HCT116 (cell line): ENCODE data around the gene S100A3. TPM values are rescaled to one million over a fixed set of nuclear protein-coding genes. Genes with fewer than 3 reads are reported as not detected.

Source experiments
- ATAC-seq: fragments of 200-7000 bp; cut with Tn5 transposase; 2 replicates; pipeline ENCODE4 v1.9.1; 2020; ENCODE audit warnings: mild to moderate bottlenecking, moderate library complexity
- BruUV-seq: library from RNA; stranded (reverse); fragments of 400-500 nt; replicated peaks from 2 replicates; lab custom pipeline; 2021; lab: Mats Ljungman, UMichigan
- CTCF ChIA-PET: fragments of 300-600 bp; sonication (Branson Sonifier 250); formaldehyde crosslinking; loops from one replicate; lab custom pipeline; 2021; ENCODE audit warnings: antibody characterized with exemption; lab: Charles Lee
- POLR2A ChIA-PET: fragments of 300-600, 350-600 bp; sonication (Branson Sonifier 250); formaldehyde crosslinking; loops from one replicate; lab custom pipeline; 2021; ENCODE audit warnings: antibody characterized with exemption; lab: Charles Lee
- RAD21 ChIA-PET, 2 experiments: fragments of 300-600 bp; sonication (Branson Sonifier 250); formaldehyde crosslinking; loops; one replicate each; lab custom pipeline; 2023; ENCODE audit warnings: low total read pairs in 2 of 2; ENCODE audit not compliant: uncharacterized antibody in 2 of 2, unreplicated experiment in 2 of 2, low non-redundant PET in 1 of 2; lab: Charles Lee
- DNase-seq: peaks from one replicate; pipeline ENCODE4 v3.0.0-alpha.2; 2010; ENCODE audit warnings: low read depth, low spot score
- H2AFZ ChIP-seq: fragments of 200-600 bp; shearing (Covaris generic), sonication (generic); 2 replicates; pipeline ENCODE4 v1.6.1; 2017; ENCODE audit warnings: low read depth, mixed run types, mixed read lengths, antibody characterized with exemption, low read length; ENCODE audit not compliant: poor library complexity, severe bottlenecking
- H3K27ac ChIP-seq: 2 replicates; pipeline ENCODE4 v1.5.1; 2012; ENCODE audit warnings: low read depth, low read length
- H3K27me3 ChIP-seq: fragments of 200-600 bp; sonication (generic); 2 replicates; pipeline ENCODE4 v1.6.1; 2016; ENCODE audit warnings: mixed run types, low read length, mixed read lengths; ENCODE audit not compliant: insufficient read depth
- H3K36me3 ChIP-seq, 2 experiments: fragments of 200-500 bp in 1 of 2; fragments of 200-600 bp in 1 of 2; sonication (Bioruptor generic) in 1 of 2; sonication (generic) in 1 of 2; 2 replicates each; pipeline versions ENCODE4 v1.5.1 to v1.6.1; 2014 to 2016; ENCODE audit warnings: low read length in 2 of 2, inconsistent platforms in 1 of 2, mixed read lengths in 1 of 2, mixed run types in 1 of 2; ENCODE audit not compliant: insufficient read depth in 2 of 2, control insufficient read depth in 1 of 2
- H3K4me1 ChIP-seq, 2 experiments: fragments of 200-600 bp in 1 of 2; sonication (generic) in 1 of 2; 2 replicates each; pipeline versions ENCODE4 v1.5.1 to v1.6.1; 2012 to 2017; ENCODE audit warnings: low read length in 2 of 2, inconsistent platforms in 1 of 2, mild to moderate bottlenecking in 1 of 2, mixed read lengths in 1 of 2, mixed run types in 1 of 2, moderate library complexity in 1 of 2; ENCODE audit not compliant: insufficient read depth in 2 of 2, control insufficient read depth in 1 of 2
- H3K4me2 ChIP-seq: fragments of 200-600 bp; sonication (generic); 2 replicates; pipeline ENCODE4 v1.6.1; 2017; ENCODE audit warnings: mixed run types, low read length, mixed read lengths
- H3K4me3 ChIP-seq, 2 experiments: fragments of 200-600 bp in 1 of 2; sonication (generic) in 1 of 2; replicated peaks in 1 of 2; 2 replicates each; pipeline ENCODE4 v1.5.1; 2011 to 2016; ENCODE audit warnings: low read length in 2 of 2, control low read depth in 1 of 2, low read depth in 1 of 2, mild to moderate bottlenecking in 1 of 2, mixed read lengths in 1 of 2, mixed run types in 1 of 2
- H3K79me2 ChIP-seq: fragments of 200-600 bp; sonication (generic); 2 replicates; pipeline ENCODE4 v1.6.1; 2017; ENCODE audit warnings: mild to moderate bottlenecking, mixed run types, low read length, moderate library complexity, mixed read lengths; ENCODE audit not compliant: insufficient read depth
- H3K9ac ChIP-seq: fragments of 200-600 bp; sonication (generic); 2 replicates; pipeline ENCODE4 v1.6.1; 2016; ENCODE audit warnings: low read length, mixed read lengths
- H3K9me2 ChIP-seq: fragments of 200-600 bp; sonication (generic), shearing (Covaris generic); 2 replicates; pipeline ENCODE4 v1.6.1; 2017; ENCODE audit warnings: mixed run types, mild to moderate bottlenecking, moderate library complexity; ENCODE audit not compliant: insufficient read depth
- H3K9me3 ChIP-seq, 2 experiments: fragments of 200-500 bp in 1 of 2; fragments of 200-600 bp in 1 of 2; sonication (Bioruptor generic) in 1 of 2; sonication (generic) in 1 of 2; 2 replicates each; pipeline ENCODE4 v1.6.1; 2014 to 2017; ENCODE audit warnings: low read length in 2 of 2, mixed read lengths in 2 of 2, inconsistent platforms in 1 of 2, low read depth in 1 of 2, mild to moderate bottlenecking in 1 of 2, mixed run types in 1 of 2, moderate library complexity in 1 of 2; ENCODE audit not compliant: control insufficient read depth in 1 of 2, insufficient read depth in 1 of 2
- H4K20me1 ChIP-seq: fragments of 200-600 bp; sonication (generic), shearing (Covaris generic); 2 replicates; pipeline ENCODE4 v1.6.1; 2017; ENCODE audit warnings: mixed run types, mild to moderate bottlenecking, moderate library complexity; ENCODE audit not compliant: insufficient read depth
- CBX3 ChIP-seq: IDR thresholded peaks from 2 replicates; pipeline ENCODE4 v1.6.1; 2012; ENCODE audit warnings: low read depth
- EGR1 ChIP-seq: IDR thresholded peaks from 2 replicates; pipeline ENCODE4 v1.6.1; 2012; ENCODE audit warnings: low read depth
- ELF1 ChIP-seq: IDR thresholded peaks from 2 replicates; pipeline ENCODE4 v1.6.1; 2012; ENCODE audit warnings: low read depth, borderline replicate concordance
- EZH2phosphoT487 ChIP-seq: fragments of 200-600 bp; IDR thresholded peaks from 2 replicates; pipeline ENCODE4 v1.6.1; 2018; ENCODE audit warnings: antibody characterized with exemption, borderline replicate concordance
- FOSL1 ChIP-seq: IDR thresholded peaks from 2 replicates; pipeline ENCODE4 v1.6.1; 2012; ENCODE audit warnings: low read depth
- JUND ChIP-seq: IDR thresholded peaks from 2 replicates; pipeline ENCODE4 v1.6.1; 2012
- POLR2A ChIP-seq: IDR thresholded peaks from 2 replicates; pipeline ENCODE4 v1.7.0; 2011; ENCODE audit warnings: borderline replicate concordance; ENCODE audit not compliant: insufficient read depth, insufficient read length; ENCODE audit errors: extremely low read depth
- RAD21 ChIP-seq: IDR thresholded peaks from 2 replicates; pipeline ENCODE4 v1.6.1; 2012; ENCODE audit warnings: low read depth, mild to moderate bottlenecking
- SRF ChIP-seq: IDR thresholded peaks from 2 replicates; pipeline ENCODE4 v1.6.1; 2012; ENCODE audit warnings: low read depth
- TCF7L2 ChIP-seq: IDR thresholded peaks from 2 replicates; pipeline ENCODE4 v1.7.0; 2011; ENCODE audit warnings: borderline replicate concordance, inconsistent platforms; ENCODE audit not compliant: insufficient read depth, insufficient read length; ENCODE audit errors: extremely low read depth
- ZFX ChIP-seq: fragments of 450-650 bp; IDR thresholded peaks from 2 replicates; pipeline ENCODE4 v1.6.1; 2017
- ZNF274 ChIP-seq: fragments of 200-500 bp; sonication (Bioruptor generic); IDR thresholded peaks from 2 replicates; pipeline ENCODE4 v1.6.1; 2014; ENCODE audit warnings: mild to moderate bottlenecking, low read depth, low read length, inconsistent platforms
- intact Hi-C: fragments of 100-400 bp; cut with micrococcal nuclease; formaldehyde crosslinking; loops from 2 replicates; pipeline ENCODE4 v1.10.0; 2022
- total RNA-seq: library from RNA; stranded (reverse); gene quantifications from one replicate; pipeline ENCODE4 v1.2.1, GENCODE V29; 2021; ENCODE audit not compliant: unreplicated experiment
- TF ChIP-seq, protein P1 (sequence below): IDR thresholded peaks from 2 replicates; pipeline ENCODE4 v1.6.1; 2012
- TF ChIP-seq, protein P2 (sequence below): IDR thresholded peaks from 2 replicates; pipeline ENCODE4 v1.6.1; 2011; ENCODE audit warnings: mild to moderate bottlenecking, low read length, moderate library complexity; ENCODE audit not compliant: insufficient replicate concordance; ENCODE audit errors: extremely low read depth
- TF ChIP-seq, protein P3 (sequence below): IDR thresholded peaks from 2 replicates; pipeline ENCODE4 v1.6.1; 2012
- TF ChIP-seq, protein P4 (sequence below), 3 experiments: fragments of 200-600 bp in 1 of 3; sonication (generic) in 1 of 3; IDR thresholded peaks in 2 of 3; conservative IDR thresholded peaks in 1 of 3; 2 replicates each; pipeline ENCODE4 v1.5.1; 2012 to 2017; ENCODE audit warnings: low read depth in 2 of 3, low read length in 2 of 3, antibody characterized with exemption in 1 of 3, borderline replicate concordance in 1 of 3, control low read depth in 1 of 3, mild to moderate bottlenecking in 1 of 3, mixed read lengths in 1 of 3, mixed run types in 1 of 3, moderate library complexity in 1 of 3; ENCODE audit not compliant: insufficient read depth in 1 of 3

The S100A3 gene
- total RNA-seq, 1 experiment from 2014 or later = 4.2 TPM

DNA sequence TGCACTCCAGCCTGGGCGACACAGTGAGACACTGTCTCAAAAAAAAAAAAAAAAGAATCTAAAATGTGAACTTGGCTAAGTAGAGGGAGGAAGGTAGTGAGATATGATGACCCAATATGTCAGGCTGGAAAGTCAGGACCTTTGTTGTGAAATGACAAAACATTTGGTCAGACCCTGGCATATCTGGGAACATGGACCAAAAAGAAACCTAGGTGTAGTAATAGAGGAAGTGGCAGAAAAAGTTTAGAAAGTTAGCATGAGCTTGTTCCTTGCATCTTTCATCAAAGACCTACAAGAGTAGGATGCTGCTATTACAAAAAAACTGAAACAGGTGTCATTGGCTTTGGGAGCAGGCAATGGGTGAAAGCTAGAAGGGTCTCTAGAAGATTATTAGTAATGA is 7.3 kb upstream of the S100A3 start:
- H3K9me3 ChIP-seq = no peaks in the 10 kb centered on the region
- TF ChIP-seq, protein P1, sequence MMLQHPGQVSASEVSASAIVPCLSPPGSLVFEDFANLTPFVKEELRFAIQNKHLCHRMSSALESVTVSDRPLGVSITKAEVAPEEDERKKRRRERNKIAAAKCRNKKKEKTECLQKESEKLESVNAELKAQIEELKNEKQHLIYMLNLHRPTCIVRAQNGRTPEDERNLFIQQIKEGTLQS = no peak
- TF ChIP-seq RAD21 (no peak), ELF1 (no peak), JUND (no peak), ZNF274 (no peak), EGR1 (no peak), EZH2phosphoT487 (no peak), FOSL1 (no peak), TCF7L2 (no peak), ZFX (no peak), SRF (no peak), POLR2A (no peak), CBX3 (no peak)
- TF ChIP-seq, protein P2, sequence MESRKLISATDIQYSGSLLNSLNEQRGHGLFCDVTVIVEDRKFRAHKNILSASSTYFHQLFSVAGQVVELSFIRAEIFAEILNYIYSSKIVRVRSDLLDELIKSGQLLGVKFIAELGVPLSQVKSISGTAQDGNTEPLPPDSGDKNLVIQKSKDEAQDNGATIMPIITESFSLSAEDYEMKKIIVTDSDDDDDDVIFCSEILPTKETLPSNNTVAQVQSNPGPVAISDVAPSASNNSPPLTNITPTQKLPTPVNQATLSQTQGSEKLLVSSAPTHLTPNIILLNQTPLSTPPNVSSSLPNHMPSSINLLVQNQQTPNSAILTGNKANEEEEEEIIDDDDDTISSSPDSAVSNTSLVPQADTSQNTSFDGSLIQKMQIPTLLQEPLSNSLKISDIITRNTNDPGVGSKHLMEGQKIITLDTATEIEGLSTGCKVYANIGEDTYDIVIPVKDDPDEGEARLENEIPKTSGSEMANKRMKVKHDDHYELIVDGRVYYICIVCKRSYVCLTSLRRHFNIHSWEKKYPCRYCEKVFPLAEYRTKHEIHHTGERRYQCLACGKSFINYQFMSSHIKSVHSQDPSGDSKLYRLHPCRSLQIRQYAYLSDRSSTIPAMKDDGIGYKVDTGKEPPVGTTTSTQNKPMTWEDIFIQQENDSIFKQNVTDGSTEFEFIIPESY = no peak
- TF ChIP-seq, protein P3, sequence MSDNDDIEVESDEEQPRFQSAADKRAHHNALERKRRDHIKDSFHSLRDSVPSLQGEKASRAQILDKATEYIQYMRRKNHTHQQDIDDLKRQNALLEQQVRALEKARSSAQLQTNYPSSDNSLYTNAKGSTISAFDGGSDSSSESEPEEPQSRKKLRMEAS = no peak
- TF ChIP-seq, protein P4, sequence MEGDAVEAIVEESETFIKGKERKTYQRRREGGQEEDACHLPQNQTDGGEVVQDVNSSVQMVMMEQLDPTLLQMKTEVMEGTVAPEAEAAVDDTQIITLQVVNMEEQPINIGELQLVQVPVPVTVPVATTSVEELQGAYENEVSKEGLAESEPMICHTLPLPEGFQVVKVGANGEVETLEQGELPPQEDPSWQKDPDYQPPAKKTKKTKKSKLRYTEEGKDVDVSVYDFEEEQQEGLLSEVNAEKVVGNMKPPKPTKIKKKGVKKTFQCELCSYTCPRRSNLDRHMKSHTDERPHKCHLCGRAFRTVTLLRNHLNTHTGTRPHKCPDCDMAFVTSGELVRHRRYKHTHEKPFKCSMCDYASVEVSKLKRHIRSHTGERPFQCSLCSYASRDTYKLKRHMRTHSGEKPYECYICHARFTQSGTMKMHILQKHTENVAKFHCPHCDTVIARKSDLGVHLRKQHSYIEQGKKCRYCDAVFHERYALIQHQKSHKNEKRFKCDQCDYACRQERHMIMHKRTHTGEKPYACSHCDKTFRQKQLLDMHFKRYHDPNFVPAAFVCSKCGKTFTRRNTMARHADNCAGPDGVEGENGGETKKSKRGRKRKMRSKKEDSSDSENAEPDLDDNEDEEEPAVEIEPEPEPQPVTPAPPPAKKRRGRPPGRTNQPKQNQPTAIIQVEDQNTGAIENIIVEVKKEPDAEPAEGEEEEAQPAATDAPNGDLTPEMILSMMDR (IDR thresholded peaks at IDR 0.05 in 2 of 3, conservative IDR thresholded peaks at IDR 0.05 in 1 of 3; ENCODE audit: borderline replicate concordance in 1 of 3, insufficient read depth in 1 of 3, low read depth in 2 of 3, low read length in 2 of 3) = no peak
- ATAC-seq = no peak

More for the DNA sequence above, 7.3 kb upstream of the S100A3 start:
- BruUV-seq = no TSS peak
- Histone ChIP-seq H4K20me1 (no peaks in the 10 kb centered on the region), H2AFZ (no peak overlapping the region), H3K4me3 (no peak overlapping the region), H3K4me2 (no peak overlapping the region), H3K27me3 (no peaks in the 10 kb centered on the region), H3K4me1 (peaks cover 10 to 36% of the 10 kb centered on the region in 2 experiments), H3K36me3 (no peaks in the 10 kb centered on the region), H3K79me2 (no peaks in the 10 kb centered on the region), H3K27ac (no peak overlapping the region), H3K9me2 (no peaks in the 10 kb centered on the region), H3K9ac (no peak overlapping the region)
- intact Hi-C loops = no loop called here
- DNase-seq = no peak
- POLR2A ChIA-PET = interaction anchor here (1.7 to 4.0 kb wide), 3 partner anchors 10 to 21 kb away, joined by 7 to 16 read pairs (median 8); partner anchors contain the start of gene S100A6
- CTCF ChIA-PET = interaction anchor here (1.0 to 1.3 kb wide), 2 partner anchors 12 to 16 kb away, joined by 3 to 4 read pairs; no protein-coding TSS in a partner anchor
- RAD21 ChIA-PET = no interaction called here
